Neuronal stem cell (in vitro differentiated cells): Measurements from ENCODE around the gene ANKRD44.
"Not testable (repeated sequence)": the region's sequence is repeated elsewhere in the genome, so short reads cannot be mapped to it uniquely, and the experiment has no call there.

ENCODE experiments used
- DNase-seq: peaks from one replicate; pipeline ENCODE4 v3.0.0-alpha.2; 2013; ENCODE audit warnings: low spot score
- H2AFZ ChIP-seq: one replicate; pipeline ENCODE4 v1.6.1; 2013; ENCODE audit warnings: mild to moderate bottlenecking, low read length, inconsistent platforms
- H2AK5ac ChIP-seq: 2 replicates; pipeline ENCODE4 v1.6.1; 2013; ENCODE audit warnings: low read depth, mild to moderate bottlenecking, inconsistent platforms, low read length, moderate library complexity, mixed read lengths
- H2BK120ac ChIP-seq: 2 replicates; pipeline ENCODE4 v1.6.1; 2013; ENCODE audit warnings: low read depth, mild to moderate bottlenecking, inconsistent platforms, low read length, moderate library complexity, mixed read lengths
- H2BK12ac ChIP-seq: one replicate; pipeline ENCODE4 v1.6.1; 2013; ENCODE audit warnings: low read length, inconsistent platforms
- H2BK15ac ChIP-seq: 2 replicates; pipeline ENCODE4 v1.6.1; 2013; ENCODE audit warnings: mild to moderate bottlenecking, low read length, inconsistent platforms, mixed read lengths
- H2BK5ac ChIP-seq: one replicate; pipeline ENCODE4 v1.6.1; 2013; ENCODE audit warnings: inconsistent platforms, mild to moderate bottlenecking, low read length, moderate library complexity
- H3K14ac ChIP-seq: one replicate; pipeline ENCODE4 v1.6.1; 2013; ENCODE audit warnings: low read length, inconsistent platforms
- H3K18ac ChIP-seq: 2 replicates; pipeline ENCODE4 v1.6.1; 2013; ENCODE audit warnings: low read length, inconsistent platforms
- H3K23ac ChIP-seq: 2 replicates; pipeline ENCODE4 v1.6.1; 2013; ENCODE audit warnings: low read depth, mild to moderate bottlenecking, mixed read lengths, low read length, inconsistent platforms; ENCODE audit not compliant: poor library complexity
- H3K27ac ChIP-seq: replicated peaks from 3 replicates; pipeline ENCODE4 v1.5.1; 2013; ENCODE audit warnings: low read length, inconsistent platforms
- H3K27me3 ChIP-seq, 3 experiments: 2 replicates each; pipeline ENCODE4 v1.6.1; 2013; ENCODE audit warnings: low read length in 3 of 3, mild to moderate bottlenecking in 2 of 3, inconsistent platforms in 1 of 3, low read depth in 1 of 3, mixed read lengths in 1 of 3, moderate library complexity in 1 of 3; ENCODE audit not compliant: control insufficient read depth in 3 of 3, insufficient read depth in 3 of 3
- H3K36me3 ChIP-seq, 2 donors: replicated peaks in 1 of 2; 2 replicates each; pipeline ENCODE4 v1.6.1; 2013; ENCODE audit warnings: low read length in 2 of 2; ENCODE audit not compliant: control insufficient read depth in 2 of 2, insufficient read depth in 2 of 2
- H3K4ac ChIP-seq: 2 replicates; pipeline ENCODE4 v1.6.1; 2013; ENCODE audit warnings: inconsistent platforms, mild to moderate bottlenecking, low read length, moderate library complexity
- H3K4me1 ChIP-seq, 2 donors: 1 replicate in 1 of 2; 2 replicates in 1 of 2; pipeline ENCODE4 v1.6.1; 2013; ENCODE audit warnings: low read length in 2 of 2, low read depth in 1 of 2; ENCODE audit not compliant: control insufficient read depth in 2 of 2, insufficient read depth in 1 of 2
- H3K4me2 ChIP-seq: one replicate; pipeline ENCODE4 v1.6.1; 2013; ENCODE audit warnings: mild to moderate bottlenecking, low read length, inconsistent platforms; ENCODE audit not compliant: insufficient read depth, poor library complexity, severe bottlenecking
- H3K4me3 ChIP-seq, 2 donors: 2 replicates each; pipeline ENCODE4 v1.5.1; 2013; ENCODE audit warnings: low read length in 2 of 2, mild to moderate bottlenecking in 2 of 2, inconsistent platforms in 1 of 2, moderate library complexity in 1 of 2
- H3K79me1 ChIP-seq: one replicate; pipeline ENCODE4 v1.6.1; 2013; ENCODE audit warnings: low read depth, mild to moderate bottlenecking, inconsistent platforms, low read length, moderate library complexity
- H3K9ac ChIP-seq: one replicate; pipeline ENCODE4 v1.6.1; 2013; ENCODE audit warnings: mild to moderate bottlenecking, low read depth, low read length, inconsistent platforms; ENCODE audit not compliant: poor library complexity
- H3K9me3 ChIP-seq, 2 donors: replicated peaks in 1 of 2; 2 replicates each; pipeline versions ENCODE3 to v1.6.1; 2013; ENCODE audit warnings: low read length in 2 of 2, mild to moderate bottlenecking in 2 of 2, inconsistent platforms in 1 of 2, low read depth in 1 of 2, mixed read lengths in 1 of 2, moderate library complexity in 1 of 2; ENCODE audit not compliant: control insufficient read depth in 2 of 2, insufficient read depth in 1 of 2
- H4K8ac ChIP-seq: one replicate; pipeline ENCODE4 v1.6.1; 2013; ENCODE audit warnings: low read depth, mild to moderate bottlenecking, inconsistent platforms, low read length, moderate library complexity
- H4K91ac ChIP-seq: one replicate; pipeline ENCODE4 v1.6.1; 2013; ENCODE audit warnings: low read length, low read depth, mild to moderate bottlenecking, inconsistent platforms; ENCODE audit not compliant: poor library complexity
- WGBS, 2 donors: extraction: QIAGEN DNeasy Blood & Tissue Kit; methylation state at CpG; one replicate each; pipeline ENCODE4 v1.1.7; 2013; ENCODE audit warnings: missing lambda C conversion rate in 2 of 2, mixed read lengths in 1 of 2; ENCODE audit not compliant: insufficient read length in 2 of 2, insufficient replicate concordance in 1 of 2; ENCODE audit errors: extremely low coverage in 2 of 2; 5-methylcytosine and 5-hydroxymethylcytosine counted together

Gene ANKRD44

DNA sequence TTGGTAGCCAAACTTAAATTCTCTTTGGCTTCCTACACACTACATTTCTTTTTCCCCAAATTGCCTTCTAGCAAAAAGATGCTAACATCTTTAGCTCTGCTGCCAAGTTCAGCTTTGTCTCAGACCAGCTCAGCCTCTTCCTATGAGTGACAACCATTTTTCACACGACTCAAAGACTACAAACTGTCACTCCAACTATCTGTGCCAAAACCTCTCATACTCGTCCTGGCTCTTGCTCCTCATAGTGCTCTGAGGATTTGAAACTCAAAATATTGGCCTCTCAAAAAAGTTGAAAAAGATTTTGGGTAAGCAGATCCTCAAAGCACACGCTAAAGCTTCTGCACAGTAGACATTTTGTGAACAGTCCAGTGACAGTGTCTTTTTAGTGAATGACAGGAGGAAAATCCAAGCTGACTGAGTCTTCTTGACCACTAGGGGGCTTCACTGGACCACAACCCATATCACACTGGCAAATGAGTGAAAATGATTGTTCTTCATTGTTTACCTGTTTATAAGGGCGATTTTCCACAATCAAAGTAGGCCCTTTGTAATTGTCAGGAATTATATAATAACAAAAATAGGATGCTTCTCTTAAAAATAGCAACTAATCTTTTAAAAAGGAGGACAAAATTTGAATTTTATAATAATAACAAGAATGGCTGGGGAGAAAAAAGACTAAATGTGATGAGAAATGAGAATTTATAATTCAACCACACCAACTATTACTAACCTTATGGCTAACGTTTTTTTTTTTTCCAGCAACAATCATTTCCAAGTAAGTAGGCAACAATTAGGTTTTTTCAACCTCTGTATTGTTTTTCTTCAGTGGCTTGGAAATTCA is 298.6 kb downstream of the ANKRD44 start:
- peaks cover 16 to 23% of the 10 kb centered on the region in 2 donors for H3K4me1 ChIP-seq
- H4K8ac ChIP-seq: no peak overlapping the region
- no peak overlapping the region for H3K4ac ChIP-seq
- no peak overlapping the region for H3K4me3 ChIP-seq
- no peak overlapping the region for H3K23ac ChIP-seq
- H3K27ac ChIP-seq: no peak overlapping the region
- no peak overlapping the region for H2AK5ac ChIP-seq
- no peak overlapping the region for H2BK15ac ChIP-seq
- no peak overlapping the region for H4K91ac ChIP-seq
- H2BK120ac ChIP-seq: no peak overlapping the region
- no peaks in the 10 kb centered on the region for H3K27me3 ChIP-seq
- H3K9ac ChIP-seq: no peak overlapping the region
- no peak for DNase-seq
- H2AFZ ChIP-seq: peak overlapping the region; percentile 79
- no peak overlapping the region for H3K18ac ChIP-seq
- no peak overlapping the region for H2BK5ac ChIP-seq
- no peaks in the 10 kb centered on the region for H3K79me1 ChIP-seq
- H3K9me3 ChIP-seq: no peaks in the 10 kb centered on the region
- WGBS, 2 donors: no CpG with 5 or more reads among the region's 5 CpGs
- no peaks in the 10 kb centered on the region for H3K36me3 ChIP-seq
- H2BK12ac ChIP-seq: no peak overlapping the region
- H3K14ac ChIP-seq: no peak overlapping the region
- no peak overlapping the region for H3K4me2 ChIP-seq

DNA sequence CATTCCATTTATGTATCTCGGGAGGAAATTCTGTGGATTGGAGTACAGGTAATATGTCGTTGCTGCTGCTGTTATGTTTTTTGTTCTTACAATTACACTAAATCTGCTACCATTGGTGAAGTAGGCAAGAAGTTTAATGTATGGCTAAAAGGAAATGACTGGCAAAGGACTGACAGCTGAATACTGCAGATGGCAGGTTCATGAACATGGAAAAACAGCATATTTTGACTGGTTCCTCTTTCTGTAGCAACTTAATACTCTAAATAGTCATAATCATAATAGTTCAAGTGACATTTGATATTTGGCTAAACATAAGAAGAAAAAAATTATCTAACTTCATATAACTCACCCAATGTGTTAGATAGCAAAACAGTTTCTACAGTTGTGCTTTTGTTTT is 299.6 kb downstream of the ANKRD44 start:
- Histone ChIP-seq H2AFZ (peak overlapping the region; percentile 85), H4K8ac (no peak overlapping the region), H3K27me3 (no peaks in the 10 kb centered on the region), H3K4me3 (no peak overlapping the region), H2BK120ac (no peak overlapping the region), H3K9me3 (no peaks in the 10 kb centered on the region), H3K36me3 (no peaks in the 10 kb centered on the region), H3K79me1 (no peaks in the 10 kb centered on the region), H4K91ac (no peak overlapping the region), H2BK15ac (no peak overlapping the region), H3K4me2 (no peak overlapping the region), H3K27ac (peak overlapping the region; percentile 71), H3K14ac (no peak overlapping the region), H2AK5ac (no peak overlapping the region), H2BK12ac (no peak overlapping the region), H3K9ac (no peak overlapping the region), H2BK5ac (no peak overlapping the region), H3K18ac (no peak overlapping the region), H3K4me1 (peaks cover 16 to 23% of the 10 kb centered on the region in 2 donors), H3K4ac (no peak overlapping the region), H3K23ac (no peak overlapping the region)
- WGBS, 2 donors: no CpG with 5 or more reads among the region's 2 CpGs
- DNase-seq: no peak

DNA sequence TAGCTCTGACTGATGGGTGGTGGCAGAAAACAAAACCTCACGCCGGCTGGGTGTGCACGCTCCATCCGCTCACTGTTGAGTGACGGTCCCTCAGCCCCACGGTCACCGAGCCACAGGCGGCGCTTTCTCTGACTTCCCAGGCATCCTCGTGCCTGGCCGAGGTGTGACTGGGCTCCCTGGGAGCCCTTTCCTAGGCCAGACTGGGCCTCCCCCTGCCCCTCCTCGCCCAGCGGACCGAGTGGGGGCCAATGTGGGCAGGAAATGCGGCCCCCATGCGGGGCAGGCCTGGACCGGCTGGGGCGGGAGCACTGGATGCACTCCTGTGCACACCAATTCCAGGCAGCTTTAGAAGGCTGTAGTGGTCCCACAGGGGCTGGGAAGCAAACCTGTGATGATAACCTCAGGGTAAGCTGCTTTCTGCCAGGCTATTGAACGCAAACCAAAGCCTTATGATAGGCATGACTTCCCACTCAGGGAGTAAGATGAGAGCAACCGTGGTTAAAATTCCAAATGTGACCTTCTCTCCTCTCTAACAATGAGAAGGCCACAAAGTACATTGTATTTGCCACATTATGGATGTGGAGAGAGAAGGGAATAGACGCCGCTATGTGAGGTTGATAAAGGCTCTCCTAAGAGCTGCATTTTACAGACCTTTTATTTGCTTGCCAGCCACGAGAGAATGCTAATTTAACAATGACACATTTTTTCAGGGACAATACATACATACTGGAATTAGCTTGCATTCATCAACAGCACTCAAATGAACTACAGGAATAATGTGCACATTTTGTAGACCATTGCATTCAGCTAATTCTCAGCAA is 300.2 kb downstream of the ANKRD44 start:
- Histone ChIP-seq H3K9ac (no peak overlapping the region), H3K27me3 (no peaks in the 10 kb centered on the region), H2BK12ac (peak overlapping the region; percentile 84), H2BK120ac (peak overlapping the region; percentile 8), H3K27ac (peak overlapping the region; percentile 71), H2BK15ac (peak overlapping the region; percentile 65), H3K14ac (no peak overlapping the region), H3K9me3 (peaks cover 0 to 2% of the 10 kb centered on the region in 2 donors), H3K23ac (no peak overlapping the region), H3K4me3 (no peak overlapping the region), H3K18ac (peak overlapping the region; percentile 73), H4K8ac (no peak overlapping the region), H2AFZ (peak overlapping the region; percentile 85), H2BK5ac (no peak overlapping the region), H4K91ac (peak overlapping the region; percentile 73), H3K79me1 (no peaks in the 10 kb centered on the region), H3K36me3 (no peaks in the 10 kb centered on the region), H3K4me2 (no peak overlapping the region), H3K4me1 (peaks cover 16 to 23% of the 10 kb centered on the region in 2 donors), H3K4ac (peak overlapping the region; percentile 40), H2AK5ac (peak overlapping the region; percentile 35)
- DNase-seq: no peak
- WGBS, 2 donors: no CpG with 5 or more reads among the region's 23 CpGs

DNA sequence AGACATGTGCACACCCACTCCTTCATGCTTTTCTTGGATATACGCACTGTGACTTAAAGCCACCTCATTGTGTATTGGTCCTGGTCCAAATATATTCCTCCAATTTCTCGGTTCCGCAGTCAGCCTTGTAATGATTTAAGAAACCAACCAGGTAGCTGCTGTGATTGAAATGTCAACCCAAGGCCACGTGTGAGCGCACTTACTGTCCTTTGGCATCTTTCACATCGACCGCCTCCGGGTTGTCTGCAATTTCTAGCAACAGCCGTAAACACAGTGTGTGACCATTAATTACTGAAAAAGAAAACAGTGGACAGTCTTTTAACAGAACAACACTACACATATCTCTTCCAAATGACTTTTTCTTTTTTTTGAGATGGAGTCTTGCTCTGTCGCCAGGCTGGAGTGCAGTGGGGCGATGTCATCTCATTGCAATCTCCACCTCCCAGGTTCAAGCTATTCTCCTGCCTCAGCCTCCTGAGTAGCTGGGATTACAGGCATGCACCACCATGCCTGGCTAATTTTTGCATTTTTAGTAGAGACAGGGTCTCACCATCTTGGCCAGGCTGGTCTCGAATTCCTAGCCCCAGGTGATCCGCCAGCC is 301.7 kb downstream of the ANKRD44 start:
- H3K79me1 ChIP-seq, H3K4ac ChIP-seq, H4K8ac ChIP-seq, H3K14ac ChIP-seq, H3K27ac ChIP-seq, H2AK5ac ChIP-seq, H2BK15ac ChIP-seq, H3K36me3 ChIP-seq, H2BK12ac ChIP-seq, H3K9ac ChIP-seq, DNase-seq, H3K18ac ChIP-seq, H3K9me3 ChIP-seq, H2BK5ac ChIP-seq, H3K4me3 ChIP-seq, H2BK120ac ChIP-seq, H3K23ac ChIP-seq, H3K27me3 ChIP-seq, H2AFZ ChIP-seq, H4K91ac ChIP-seq, H3K4me2 ChIP-seq: not testable (repeated sequence)
- WGBS, 2 donors: no CpG with 5 or more reads among the region's 13 CpGs
- H3K4me1 ChIP-seq: peaks cover 16 to 23% of the 10 kb centered on the region in 2 donors
